ENCODE measurements around the gene PAX2. TPM values are rescaled to one million over a fixed set of nuclear protein-coding genes. Genes with fewer than 3 reads are reported as not detected.

PAX2 gene
- total and polyA plus RNA-seq, 2 donors from 2014 or later = 28.3 to 102 TPM

- FAIRE-seq = no peak
- H3K36me3 ChIP-seq (ENCODE audit: control insufficient read depth in 2 of 3, insufficient read depth in 3 of 3, low read length in 3 of 3) = no peaks in the 10 kb centered on the region
- DNase-seq = no peak
- H3K27ac ChIP-seq (ENCODE audit: low read depth in 2 of 2, low read length in 2 of 2) = no peak overlapping the region
- H3K9ac ChIP-seq (ENCODE audit: low read length in 3 of 3) = no peak overlapping the region
- TF ChIP-seq, protein P1, sequence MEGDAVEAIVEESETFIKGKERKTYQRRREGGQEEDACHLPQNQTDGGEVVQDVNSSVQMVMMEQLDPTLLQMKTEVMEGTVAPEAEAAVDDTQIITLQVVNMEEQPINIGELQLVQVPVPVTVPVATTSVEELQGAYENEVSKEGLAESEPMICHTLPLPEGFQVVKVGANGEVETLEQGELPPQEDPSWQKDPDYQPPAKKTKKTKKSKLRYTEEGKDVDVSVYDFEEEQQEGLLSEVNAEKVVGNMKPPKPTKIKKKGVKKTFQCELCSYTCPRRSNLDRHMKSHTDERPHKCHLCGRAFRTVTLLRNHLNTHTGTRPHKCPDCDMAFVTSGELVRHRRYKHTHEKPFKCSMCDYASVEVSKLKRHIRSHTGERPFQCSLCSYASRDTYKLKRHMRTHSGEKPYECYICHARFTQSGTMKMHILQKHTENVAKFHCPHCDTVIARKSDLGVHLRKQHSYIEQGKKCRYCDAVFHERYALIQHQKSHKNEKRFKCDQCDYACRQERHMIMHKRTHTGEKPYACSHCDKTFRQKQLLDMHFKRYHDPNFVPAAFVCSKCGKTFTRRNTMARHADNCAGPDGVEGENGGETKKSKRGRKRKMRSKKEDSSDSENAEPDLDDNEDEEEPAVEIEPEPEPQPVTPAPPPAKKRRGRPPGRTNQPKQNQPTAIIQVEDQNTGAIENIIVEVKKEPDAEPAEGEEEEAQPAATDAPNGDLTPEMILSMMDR (IDR thresholded peaks at IDR 0.05; ENCODE audit: borderline replicate concordance, extremely low read depth, insufficient read depth) = no peak
- H3K4me3 ChIP-seq (ENCODE audit: low read length in 3 of 3) = no peak overlapping the region
- H3K4me1 ChIP-seq (ENCODE audit: control insufficient read depth in 2 of 3, insufficient read depth in 2 of 3, low read depth in 1 of 3, low read length in 3 of 3) = no peaks in the 10 kb centered on the region
- no peaks in the 10 kb centered on the region for H3K9me3 ChIP-seq (ENCODE audit: control insufficient read depth in 2 of 3, insufficient read depth in 1 of 3, low read length in 3 of 3)
- intact Hi-C loops (cut with DNase I) = no loop called here
- no peaks in the 10 kb centered on the region for H3K27me3 ChIP-seq (ENCODE audit: control insufficient read depth, insufficient read depth, low read length)
These were observed 103.4 kb downstream of the PAX2 start for GRCh38 chr10:100848770-100849169.

GRCh38 chr10:100858261-100858660, 112.9 kb downstream of the PAX2 start:
- Histone ChIP-seq H3K4me3 (ENCODE audit: low read length in 3 of 3) (no peak overlapping the region), H3K36me3 (ENCODE audit: control insufficient read depth in 2 of 3, insufficient read depth in 3 of 3, low read length in 3 of 3) (no peaks in the 10 kb centered on the region), H3K4me1 (ENCODE audit: control insufficient read depth in 2 of 3, insufficient read depth in 2 of 3, low read depth in 1 of 3, low read length in 3 of 3) (no peaks in the 10 kb centered on the region), H3K9me3 (ENCODE audit: control insufficient read depth in 2 of 3, insufficient read depth in 1 of 3, low read length in 3 of 3) (no peaks in the 10 kb centered on the region), H3K9ac (ENCODE audit: low read length in 3 of 3) (no peak overlapping the region), H3K27me3 (ENCODE audit: control insufficient read depth, insufficient read depth, low read length) (no peaks in the 10 kb centered on the region), H3K27ac (ENCODE audit: low read depth in 2 of 2, low read length in 2 of 2) (no peak overlapping the region)
- intact Hi-C loops (cut with DNase I) = no loop called here
- FAIRE-seq (no peak), DNase-seq (no peak)
- TF ChIP-seq, protein P1 (IDR thresholded peaks at IDR 0.05; ENCODE audit: borderline replicate concordance, extremely low read depth, insufficient read depth) = no peak

DNA sequence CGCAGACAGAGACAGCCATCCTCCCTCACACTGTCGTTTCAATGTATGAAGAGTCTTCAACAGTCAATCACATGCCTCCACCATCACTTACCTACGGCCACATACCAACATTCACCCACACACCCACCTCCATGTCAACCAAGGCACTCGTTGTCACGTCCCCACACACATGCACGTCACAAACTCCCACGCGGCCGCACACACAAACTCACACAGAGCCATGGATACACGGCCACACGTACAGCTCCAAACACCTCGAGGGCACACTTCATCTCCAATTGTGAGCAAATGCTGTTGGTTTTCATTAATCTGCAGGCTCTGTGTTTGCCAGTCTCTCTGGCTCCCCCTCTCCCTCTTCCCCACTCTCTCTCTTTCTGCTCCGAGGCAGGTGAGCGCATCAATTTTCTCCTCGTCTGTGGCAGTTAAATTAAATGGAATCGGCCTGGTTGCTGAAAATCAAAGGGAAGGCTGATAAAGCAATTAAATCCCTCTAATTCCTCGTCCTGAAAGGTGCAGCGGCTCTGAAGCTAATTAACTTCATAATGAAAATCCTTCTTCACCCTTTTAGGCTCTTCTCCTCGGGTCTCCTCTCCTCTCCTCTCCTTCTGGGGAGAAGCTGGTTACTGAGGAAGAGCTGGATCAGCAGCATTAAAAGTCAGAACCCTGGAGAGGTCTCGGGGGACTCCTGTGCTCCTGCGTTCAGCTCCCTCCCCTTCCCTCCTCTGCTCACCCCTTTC, 113.5 kb downstream of the PAX2 start:
- intact Hi-C loops (cut with DNase I) = no loop called here
- H3K9ac ChIP-seq (ENCODE audit: low read length in 3 of 3) = no peak overlapping the region
- no peak overlapping the region for H3K27ac ChIP-seq (ENCODE audit: low read depth in 2 of 2, low read length in 2 of 2)
- no peaks in the 10 kb centered on the region for H3K4me1 ChIP-seq (ENCODE audit: control insufficient read depth in 2 of 3, insufficient read depth in 2 of 3, low read depth in 1 of 3, low read length in 3 of 3)
- no peak overlapping the region for H3K4me3 ChIP-seq (ENCODE audit: low read length in 3 of 3)
- no peaks in the 10 kb centered on the region for H3K36me3 ChIP-seq (ENCODE audit: control insufficient read depth in 2 of 3, insufficient read depth in 3 of 3, low read length in 3 of 3)
- no peaks in the 10 kb centered on the region for H3K9me3 ChIP-seq (ENCODE audit: control insufficient read depth in 2 of 3, insufficient read depth in 1 of 3, low read length in 3 of 3)
- no peak for DNase-seq
- FAIRE-seq = no peak
- TF ChIP-seq, protein P1 (IDR thresholded peaks at IDR 0.05; ENCODE audit: borderline replicate concordance, extremely low read depth, insufficient read depth) = no peak
- H3K27me3 ChIP-seq (ENCODE audit: control insufficient read depth, insufficient read depth, low read length) = no peaks in the 10 kb centered on the region

DNA sequence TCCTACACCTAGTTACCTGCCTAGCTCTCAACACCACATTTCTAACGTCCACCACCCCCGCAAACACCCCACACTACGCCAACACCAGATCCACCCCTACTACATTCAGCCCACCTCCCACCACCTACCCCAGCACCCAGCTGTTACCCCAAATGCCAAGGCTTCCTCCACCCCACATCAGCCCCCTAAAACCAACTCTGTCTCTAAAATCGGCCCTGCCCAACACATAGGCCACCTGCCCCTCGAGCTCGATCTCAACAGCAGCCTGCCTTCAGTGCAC, 114.0 kb downstream of the PAX2 start:
- TF ChIP-seq, protein P1 (IDR thresholded peaks at IDR 0.05; ENCODE audit: borderline replicate concordance, extremely low read depth, insufficient read depth) = no peak
- no peak overlapping the region for H3K9ac ChIP-seq (ENCODE audit: low read length in 3 of 3)
- intact Hi-C loops (cut with DNase I) = no loop called here
- no peak overlapping the region for H3K27ac ChIP-seq (ENCODE audit: low read depth in 2 of 2, low read length in 2 of 2)
- DNase-seq = no peak
- H3K4me3 ChIP-seq (ENCODE audit: low read length in 3 of 3) = no peak overlapping the region
- no peak for FAIRE-seq
- no peaks in the 10 kb centered on the region for H3K36me3 ChIP-seq (ENCODE audit: control insufficient read depth in 2 of 3, insufficient read depth in 3 of 3, low read length in 3 of 3)
- no peaks in the 10 kb centered on the region for H3K9me3 ChIP-seq (ENCODE audit: control insufficient read depth in 2 of 3, insufficient read depth in 1 of 3, low read length in 3 of 3)
- H3K4me1 ChIP-seq (ENCODE audit: control insufficient read depth in 2 of 3, insufficient read depth in 2 of 3, low read depth in 1 of 3, low read length in 3 of 3) = no peaks in the 10 kb centered on the region
- no peaks in the 10 kb centered on the region for H3K27me3 ChIP-seq (ENCODE audit: control insufficient read depth, insufficient read depth, low read length)
